ENCODE results near the gene SEPTIN3. TPM values are rescaled to one million over a fixed set of nuclear protein-coding genes. Genes with fewer than 3 reads are reported as not detected.

The SEPTIN3 gene
- total RNA-seq, 4 donors from 2014 or later = 0.76 to 1.2 (median 0.96) TPM

DNA sequence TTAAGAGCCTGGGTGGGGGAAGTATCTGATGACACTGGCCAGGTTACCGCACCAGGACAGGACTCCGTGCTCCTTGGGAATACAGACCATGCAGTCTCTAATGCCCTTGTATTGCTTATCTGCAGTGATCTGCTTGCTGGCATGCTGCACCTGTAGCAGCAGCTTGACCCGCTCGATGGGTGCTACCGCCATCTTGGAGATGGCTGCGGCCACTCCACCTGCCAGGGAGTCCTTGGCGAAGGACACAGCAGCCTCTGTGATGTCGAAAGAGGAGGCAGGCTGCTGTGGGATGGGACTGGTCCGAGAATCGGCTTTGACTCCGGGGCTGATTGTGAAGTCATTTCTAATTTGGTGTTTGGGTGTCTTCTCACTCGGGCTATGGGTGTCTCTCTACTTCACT is 32.5 kb downstream of the SEPTIN3 start:
- WGBS, 2 donors = 96 to 99% methylated on average over 12 of the region's 12 CpGs
- intact Hi-C loops (cut with DNase I; ENCODE audit: low total_unique reads) = no loop called here
- TF ChIP-seq, protein P1, sequence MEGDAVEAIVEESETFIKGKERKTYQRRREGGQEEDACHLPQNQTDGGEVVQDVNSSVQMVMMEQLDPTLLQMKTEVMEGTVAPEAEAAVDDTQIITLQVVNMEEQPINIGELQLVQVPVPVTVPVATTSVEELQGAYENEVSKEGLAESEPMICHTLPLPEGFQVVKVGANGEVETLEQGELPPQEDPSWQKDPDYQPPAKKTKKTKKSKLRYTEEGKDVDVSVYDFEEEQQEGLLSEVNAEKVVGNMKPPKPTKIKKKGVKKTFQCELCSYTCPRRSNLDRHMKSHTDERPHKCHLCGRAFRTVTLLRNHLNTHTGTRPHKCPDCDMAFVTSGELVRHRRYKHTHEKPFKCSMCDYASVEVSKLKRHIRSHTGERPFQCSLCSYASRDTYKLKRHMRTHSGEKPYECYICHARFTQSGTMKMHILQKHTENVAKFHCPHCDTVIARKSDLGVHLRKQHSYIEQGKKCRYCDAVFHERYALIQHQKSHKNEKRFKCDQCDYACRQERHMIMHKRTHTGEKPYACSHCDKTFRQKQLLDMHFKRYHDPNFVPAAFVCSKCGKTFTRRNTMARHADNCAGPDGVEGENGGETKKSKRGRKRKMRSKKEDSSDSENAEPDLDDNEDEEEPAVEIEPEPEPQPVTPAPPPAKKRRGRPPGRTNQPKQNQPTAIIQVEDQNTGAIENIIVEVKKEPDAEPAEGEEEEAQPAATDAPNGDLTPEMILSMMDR (IDR thresholded peaks at IDR 0.05) = no peak
- no peak for TF ChIP-seq POLR2A (IDR thresholded peaks at IDR 0.05)
- H3K4me3 ChIP-seq (ENCODE audit: low read depth, poor library complexity, severe bottlenecking) = no peak overlapping the region
- DNase-seq (ENCODE audit: low spot score in 2 of 2) = no peak

DNA sequence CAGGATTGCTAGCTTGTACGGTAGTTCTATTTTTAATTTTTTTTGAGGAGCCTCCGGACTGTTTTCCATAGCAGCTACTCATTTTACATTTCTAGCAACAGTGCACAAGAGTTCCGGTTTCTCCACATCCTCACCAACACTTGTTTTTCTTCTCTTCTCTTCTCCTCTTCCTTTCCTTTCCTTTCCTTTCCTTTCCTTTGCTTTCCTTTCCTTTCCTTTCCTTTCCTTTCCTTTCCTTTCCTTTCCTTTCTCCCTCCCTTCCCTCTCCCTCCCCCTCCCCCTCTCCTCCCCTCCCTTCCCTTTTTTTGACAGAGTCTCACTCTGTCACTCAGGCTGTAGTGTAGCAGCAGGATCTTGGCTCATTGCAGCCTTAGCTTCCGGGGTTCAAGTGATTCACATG is 38.7 kb downstream of the SEPTIN3 start:
- intact Hi-C loops (cut with DNase I; ENCODE audit: low total_unique reads) = no loop called here
- 58 to 83% methylated on average over 4 of the region's 4 CpGs for WGBS, 2 donors
- TF ChIP-seq POLR2A (IDR thresholded peaks at IDR 0.05) = no peak
- TF ChIP-seq, protein P1 (IDR thresholded peaks at IDR 0.05) = no peak
- no peak overlapping the region for H3K4me3 ChIP-seq (ENCODE audit: low read depth, poor library complexity, severe bottlenecking)
- DNase-seq (ENCODE audit: low spot score in 2 of 2) = no peak

DNA sequence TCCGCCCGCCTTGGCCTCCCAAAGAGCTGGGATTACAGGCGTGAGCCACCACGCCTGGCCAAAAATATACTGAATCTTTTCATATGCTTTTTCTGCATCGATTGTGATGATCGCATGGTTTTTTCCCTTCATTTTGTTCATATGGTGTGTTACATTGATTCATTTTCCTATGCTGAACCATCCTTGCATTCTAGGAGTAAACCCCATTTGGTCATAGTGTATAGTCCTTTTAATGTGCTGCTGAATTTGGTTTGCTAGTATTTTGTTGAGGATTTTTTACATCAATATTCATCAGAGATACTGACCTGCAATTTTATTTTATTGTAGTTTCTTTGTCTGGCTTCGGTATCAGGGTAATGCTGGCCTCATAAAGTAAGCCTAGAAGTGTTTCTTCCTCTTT is 41.5 kb downstream of the SEPTIN3 start:
- DNase-seq (ENCODE audit: low spot score in 2 of 2) = no peak
- TF ChIP-seq, protein P1 (IDR thresholded peaks at IDR 0.05) = no peak
- TF ChIP-seq POLR2A (IDR thresholded peaks at IDR 0.05) = no peak
- no peak overlapping the region for H3K4me3 ChIP-seq (ENCODE audit: low read depth, poor library complexity, severe bottlenecking)
- intact Hi-C loops (cut with DNase I; ENCODE audit: low total_unique reads) = no loop called here
- WGBS, 2 donors = 89 to 97% methylated on average over 7 of the region's 7 CpGs

DNA sequence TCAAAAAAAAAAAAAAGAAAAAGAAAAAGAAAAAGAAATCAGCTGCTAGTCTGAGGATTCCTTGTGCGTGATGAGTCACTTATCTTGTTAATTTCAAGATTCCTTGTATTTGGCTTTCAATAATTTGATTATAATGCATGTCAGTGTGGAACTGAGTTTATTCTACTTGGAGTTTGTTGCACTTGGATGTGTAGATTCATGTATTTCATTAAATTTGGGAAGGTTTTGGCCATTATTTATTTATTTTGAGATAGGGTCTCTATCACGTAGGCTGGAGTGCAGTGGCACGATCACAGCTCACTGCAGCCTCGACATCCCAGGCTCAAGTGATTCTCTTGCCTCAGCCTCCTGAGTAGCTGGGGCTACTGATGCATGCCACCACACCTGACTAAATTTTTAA is 44.1 kb downstream of the SEPTIN3 start:
- 74 to 80% methylated on average over 4 of the region's 4 CpGs for WGBS, 2 donors
- intact Hi-C loops (cut with DNase I; ENCODE audit: low total_unique reads) = no loop called here
- no peak for DNase-seq (ENCODE audit: low spot score in 2 of 2)
- TF ChIP-seq, protein P1 (IDR thresholded peaks at IDR 0.05) = no peak
- no peak for TF ChIP-seq POLR2A (IDR thresholded peaks at IDR 0.05)
- no peak overlapping the region for H3K4me3 ChIP-seq (ENCODE audit: low read depth, poor library complexity, severe bottlenecking)

DNA sequence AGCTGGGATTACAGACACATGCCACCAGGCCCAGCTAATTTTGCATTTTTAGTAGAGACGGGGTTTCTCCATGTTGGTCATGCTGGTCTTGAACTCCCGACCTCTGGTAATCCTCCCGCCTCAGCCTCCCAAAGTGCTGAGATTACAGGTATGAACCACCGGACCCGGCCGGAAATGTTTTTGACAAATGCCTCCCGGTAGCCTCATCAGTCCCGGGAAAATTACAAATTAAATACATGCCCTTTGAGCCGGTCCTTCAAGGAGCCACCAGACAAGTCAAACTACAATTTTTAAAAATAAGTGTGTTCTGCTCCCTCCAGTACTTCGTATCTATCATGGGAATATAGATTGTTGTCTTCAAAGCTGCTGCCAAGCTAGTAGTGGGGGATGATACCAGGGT is 46.9 kb downstream of the SEPTIN3 start:
- intact Hi-C loops (cut with DNase I; ENCODE audit: low total_unique reads) = no loop called here
- H3K4me3 ChIP-seq (ENCODE audit: low read depth, poor library complexity, severe bottlenecking) = no peak overlapping the region
- TF ChIP-seq, protein P1 (IDR thresholded peaks at IDR 0.05) = no peak
- TF ChIP-seq POLR2A (IDR thresholded peaks at IDR 0.05) = no peak
- DNase-seq (ENCODE audit: low spot score in 2 of 2) = no peak
- 67 to 78% methylated on average over 10 of the region's 10 CpGs for WGBS, 2 donors

DNA sequence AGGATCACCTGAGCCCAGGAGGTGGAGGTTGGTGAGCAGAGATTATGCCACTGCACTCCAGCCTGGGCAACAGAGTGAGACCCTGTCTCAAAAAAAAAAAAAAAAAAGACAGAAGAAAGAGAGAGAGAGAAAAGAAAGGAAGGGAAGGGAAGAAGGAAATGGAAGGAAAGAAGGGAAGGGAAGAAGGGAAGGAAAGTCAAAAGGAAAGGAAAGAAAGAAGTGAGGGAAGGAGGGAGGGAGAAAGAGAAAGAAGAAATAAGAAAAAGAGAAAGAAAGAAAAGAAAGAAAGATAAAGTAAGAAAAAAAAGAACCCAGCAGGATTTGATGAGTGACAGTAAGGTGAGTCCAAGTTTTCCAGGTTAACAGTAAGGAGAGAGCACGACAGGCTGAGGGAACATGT is 49.0 kb downstream of the SEPTIN3 start:
- TF ChIP-seq, protein P1 (IDR thresholded peaks at IDR 0.05) = no peak
- TF ChIP-seq POLR2A (IDR thresholded peaks at IDR 0.05) = no peak
- 55 to 63% methylated on average over 1 of the region's 1 CpG for WGBS, 2 donors
- no peak for DNase-seq (ENCODE audit: low spot score in 2 of 2)
- no peak overlapping the region for H3K4me3 ChIP-seq (ENCODE audit: low read depth, poor library complexity, severe bottlenecking)
- intact Hi-C loops (cut with DNase I; ENCODE audit: low total_unique reads) = no loop called here
